ENCODE measurements around the gene NPAT. TPM values are rescaled to one million over a fixed set of nuclear protein-coding genes. Genes with fewer than 3 reads are reported as not detected.

NPAT gene
- total and polyA plus RNA-seq, 7 experiments from 2014 or later = 38.4 to 89.2 (median 45.9) TPM

GRCh38 chr11:108218912-108219783 lies 3.3 kb downstream of the NPAT start:
- H3K27ac ChIP-seq (ENCODE audit: low read depth, low read length) = peak overlapping the region; percentile 98
- Mint-ChIP-seq H3K27me3 (no peaks in the 10 kb centered on the region), H3K36me3 (peaks cover 0 to 30% (median 10%) of the 10 kb centered on the region in 5 donors), H3K27ac (peak overlapping the region in 7 of 9 donors; percentile 10 to 91 (median 66)), H3K4me3 (peak overlapping the region in 4 of 10 donors; percentile 52 to 81 (median 64)), H3K9me3 (no peaks in the 10 kb centered on the region), H3K4me1 (peaks cover 45 to 68% (median 64%) of the 10 kb centered on the region in 7 donors)
- H3K4me3 ChIP-seq (ENCODE audit: low read length) = peak overlapping the region; percentile 11
- H3K9me3 ChIP-seq (ENCODE audit: control insufficient read depth in 2 of 3, low read length in 3 of 3) = no peaks in the 10 kb centered on the region
- DNase-seq = peak in 1 of 9 donors; percentile 21
- peaks cover 0 to 8% (median 0%) of the 10 kb centered on the region in 3 experiments for H3K36me3 ChIP-seq (ENCODE audit: control insufficient read depth in 2 of 3, insufficient read depth in 3 of 3, low read length in 3 of 3)
- no peaks in the 10 kb centered on the region for H3K27me3 ChIP-seq (ENCODE audit: control insufficient read depth in 2 of 2, insufficient read depth in 2 of 2, low read length in 2 of 2)
- intact Hi-C loops (cut with micrococcal nuclease) = loop anchor here (2.0 to 5.0 kb wide), 2 partner anchors 22 to 42 kb away; no protein-coding TSS in a partner anchor
- POLR2A ChIA-PET = interaction anchor here (0.6 to 2.1 kb wide), 12 partner anchors 8 to 101 kb away, joined by 3 to 12 read pairs (median 4); no protein-coding TSS in a partner anchor
- ATAC-seq = no peak
- CTCF ChIA-PET = interaction anchor here (1.1 to 1.4 kb wide), 2 partner anchors 20 to 78 kb away, joined by 3 to 4 read pairs; no protein-coding TSS in a partner anchor
- peaks cover 34 to 49% of the 10 kb centered on the region in 2 donors for H3K4me1 ChIP-seq (ENCODE audit: control insufficient read depth in 2 of 2, insufficient read depth in 2 of 2, low read length in 2 of 2)

DNA sequence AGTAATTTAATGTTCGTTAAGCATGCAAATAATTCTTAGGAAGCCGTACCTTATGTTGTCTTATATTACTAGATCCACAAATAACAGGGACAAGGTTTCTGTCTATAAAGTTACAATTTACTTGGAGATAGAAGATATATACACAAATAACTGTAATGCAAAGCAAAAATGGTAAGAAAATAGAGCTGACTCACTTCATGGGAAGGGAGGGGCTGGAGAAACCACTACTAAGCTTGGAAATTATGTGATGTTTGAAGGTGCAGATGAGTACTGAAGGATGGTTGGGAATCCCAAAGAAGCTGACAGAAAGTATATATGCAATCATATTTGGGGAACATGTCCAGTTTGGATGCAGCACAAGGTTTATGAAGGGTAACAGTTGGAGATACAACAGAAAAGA lies 4.0 kb downstream of the NPAT start:
- DNase-seq (no peak), ATAC-seq (no peak)
- ChIA-PET CTCF (interaction anchor here (1.4 kb wide), 1 partner anchor 78 kb away, joined by 3 read pairs; no protein-coding TSS in a partner anchor), POLR2A (interaction anchor here (0.6 to 2.1 kb wide), 10 partner anchors 9 to 100 kb away, joined by 3 to 12 read pairs (median 4); no protein-coding TSS in a partner anchor)
- Mint-ChIP-seq H3K27me3 (no peaks in the 10 kb centered on the region), H3K36me3 (peaks cover 0 to 37% (median 12%) of the 10 kb centered on the region in 5 donors), H3K27ac (peak overlapping the region in 6 of 9 donors; percentile 59 to 91 (median 64)), H3K9me3 (no peaks in the 10 kb centered on the region), H3K4me3 (peak overlapping the region in 6 of 10 donors; percentile 39 to 81 (median 62)), H3K4me1 (peaks cover 45 to 75% (median 70%) of the 10 kb centered on the region in 7 donors)
- Histone ChIP-seq H3K4me3 (ENCODE audit: low read length) (no peak overlapping the region), H3K27me3 (ENCODE audit: control insufficient read depth in 2 of 2, insufficient read depth in 2 of 2, low read length in 2 of 2) (no peaks in the 10 kb centered on the region), H3K27ac (ENCODE audit: low read depth, low read length) (peak overlapping the region; percentile 98), H3K9me3 (ENCODE audit: control insufficient read depth in 2 of 3, low read length in 3 of 3) (no peaks in the 10 kb centered on the region), H3K36me3 (ENCODE audit: control insufficient read depth in 2 of 3, insufficient read depth in 3 of 3, low read length in 3 of 3) (peaks cover 0 to 15% (median 0%) of the 10 kb centered on the region in 3 experiments), H3K4me1 (ENCODE audit: control insufficient read depth in 2 of 2, insufficient read depth in 2 of 2, low read length in 2 of 2) (peaks cover 34 to 49% of the 10 kb centered on the region in 2 donors)
- intact Hi-C loops (cut with micrococcal nuclease) = loop anchor here (2.0 to 5.0 kb wide), 2 partner anchors 22 to 41 kb away; no protein-coding TSS in a partner anchor

DNA sequence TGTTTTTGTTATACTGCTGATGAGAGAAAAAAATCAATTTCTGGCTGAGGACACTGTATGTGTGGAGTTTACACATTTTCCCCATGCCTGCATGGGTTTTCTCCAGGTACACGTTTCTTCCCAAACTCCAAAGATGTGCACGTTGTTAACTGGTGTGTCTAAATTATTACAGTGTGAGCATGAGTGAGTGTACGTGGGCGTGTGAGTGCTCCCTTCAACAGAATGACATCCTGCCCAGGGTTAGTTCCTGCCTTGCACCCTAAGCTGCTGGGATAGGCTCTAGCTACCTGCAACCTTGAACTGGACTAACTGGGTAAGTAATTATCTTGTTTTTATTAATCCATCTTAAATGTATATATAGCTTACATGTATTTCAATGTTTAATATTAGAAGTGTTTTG lies 5.5 kb downstream of the NPAT start:
- Histone ChIP-seq H3K36me3 (ENCODE audit: control insufficient read depth in 2 of 3, insufficient read depth in 3 of 3, low read length in 3 of 3) (peaks cover 0 to 16% (median 0%) of the 10 kb centered on the region in 3 experiments), H3K9me3 (ENCODE audit: control insufficient read depth in 2 of 3, low read length in 3 of 3) (no peaks in the 10 kb centered on the region), H3K27me3 (ENCODE audit: control insufficient read depth in 2 of 2, insufficient read depth in 2 of 2, low read length in 2 of 2) (no peaks in the 10 kb centered on the region), H3K4me1 (ENCODE audit: control insufficient read depth in 2 of 2, insufficient read depth in 2 of 2, low read length in 2 of 2) (peaks cover 34 to 49% of the 10 kb centered on the region in 2 donors), H3K4me3 (ENCODE audit: low read length) (peak overlapping the region; percentile 14), H3K27ac (ENCODE audit: low read depth, low read length) (peak overlapping the region; percentile 24)
- intact Hi-C loops (cut with micrococcal nuclease) = loop anchor here (2.0 to 5.0 kb wide), 2 partner anchors 14 to 40 kb away; no protein-coding TSS in a partner anchor
- Mint-ChIP-seq H3K27ac (peak overlapping the region in 7 of 9 donors; percentile 13 to 85 (median 77)), H3K4me3 (peak overlapping the region; percentile 17 to 77 (median 66)), H3K36me3 (peaks cover 3 to 45% (median 18%) of the 10 kb centered on the region in 5 donors), H3K27me3 (no peaks in the 10 kb centered on the region), H3K4me1 (peaks cover 50 to 87% (median 83%) of the 10 kb centered on the region in 7 donors), H3K9me3 (no peaks in the 10 kb centered on the region)
- peak in 1 of 9 donors; percentile 18 for DNase-seq
- POLR2A ChIA-PET = interaction anchor here (0.6 to 0.7 kb wide), 2 partner anchors 12 to 156 kb away, joined by 3 to 7 read pairs; no protein-coding TSS in a partner anchor
- peak; percentile 44 for ATAC-seq
- CTCF ChIA-PET = interaction anchor here (0.9 kb wide), 1 partner anchor 79 kb away, joined by 3 read pairs; no protein-coding TSS in a partner anchor

GRCh38 chr11:108213784-108214183 lies 8.7 kb downstream of the NPAT start:
- Mint-ChIP-seq H3K4me3 (peak overlapping the region in 9 of 10 donors; percentile 2 to 66 (median 43)), H3K27me3 (no peaks in the 10 kb centered on the region), H3K9me3 (peaks cover 0 to 3% (median 0%) of the 10 kb centered on the region in 11 donors), H3K36me3 (peaks cover 6 to 65% (median 35%) of the 10 kb centered on the region in 5 donors), H3K27ac (peak overlapping the region in 5 of 9 donors; percentile 6 to 82 (median 56)), H3K4me1 (peaks cover 43 to 96% (median 81%) of the 10 kb centered on the region in 7 donors)
- intact Hi-C loops (cut with micrococcal nuclease) = loop anchor here in 1 of 2 donors (1.0 kb wide), 1 partner anchor 8 kb away; no protein-coding TSS in a partner anchor
- H3K27ac ChIP-seq (ENCODE audit: low read depth, low read length) = no peak overlapping the region
- no peaks in the 10 kb centered on the region for H3K27me3 ChIP-seq (ENCODE audit: control insufficient read depth in 2 of 2, insufficient read depth in 2 of 2, low read length in 2 of 2)
- H3K36me3 ChIP-seq (ENCODE audit: control insufficient read depth in 2 of 3, insufficient read depth in 3 of 3, low read length in 3 of 3) = peaks cover 0 to 38% (median 6%) of the 10 kb centered on the region in 3 experiments
- DNase-seq = no peak
- H3K4me3 ChIP-seq (ENCODE audit: low read length) = no peak overlapping the region
- POLR2A ChIA-PET = interaction anchor here (0.8 to 1.9 kb wide), 3 partner anchors 9 to 23 kb away, joined by 3 to 13 read pairs (median 4); partner anchors contain the start of genes ATM and NPAT
- H3K4me1 ChIP-seq (ENCODE audit: control insufficient read depth in 2 of 2, insufficient read depth in 2 of 2, low read length in 2 of 2) = peaks cover 22 to 30% of the 10 kb centered on the region in 2 donors
- H3K9me3 ChIP-seq (ENCODE audit: control insufficient read depth in 2 of 3, low read length in 3 of 3) = no peaks in the 10 kb centered on the region
- no peak for ATAC-seq
- CTCF ChIA-PET = interaction anchor here (0.6 kb wide), 1 partner anchor 23 kb away, joined by 3 read pairs; no protein-coding TSS in a partner anchor

- peak overlapping the region in 6 of 9 donors; percentile 14 to 57 (median 48) for H3K27ac Mint-ChIP-seq
- DNase-seq (no peak), ATAC-seq (no peak)
- H3K4me3 ChIP-seq (ENCODE audit: low read length) = no peak overlapping the region
- H3K4me1 ChIP-seq (ENCODE audit: control insufficient read depth in 2 of 2, insufficient read depth in 2 of 2, low read length in 2 of 2) = peaks cover 4 to 5% of the 10 kb centered on the region in 2 donors
- peaks cover 0 to 14% (median 4%) of the 10 kb centered on the region in 3 experiments for H3K9me3 ChIP-seq (ENCODE audit: control insufficient read depth in 2 of 3, low read length in 3 of 3)
- ChIA-PET CTCF (no interaction called here), POLR2A (interaction anchor here (0.5 to 0.7 kb wide), 3 partner anchors 9 to 103 kb away, joined by 3 to 5 read pairs (median 4); no protein-coding TSS in a partner anchor)
- intact Hi-C loops (cut with micrococcal nuclease) = no loop called here
- H3K27ac ChIP-seq (ENCODE audit: low read depth, low read length) = no peak overlapping the region
- H3K36me3 Mint-ChIP-seq = peaks cover 18 to 89% (median 51%) of the 10 kb centered on the region in 5 donors
- peaks cover 12 to 69% (median 14%) of the 10 kb centered on the region in 3 experiments for H3K36me3 ChIP-seq (ENCODE audit: control insufficient read depth in 2 of 3, insufficient read depth in 3 of 3, low read length in 3 of 3)
- H3K27me3 Mint-ChIP-seq = no peaks in the 10 kb centered on the region
- peak overlapping the region in 7 of 10 donors; percentile 5 to 59 (median 27) for H3K4me3 Mint-ChIP-seq
- H3K9me3 Mint-ChIP-seq = peaks cover 0 to 14% (median 3%) of the 10 kb centered on the region in 11 donors
- H3K4me1 Mint-ChIP-seq = peaks cover 29 to 80% (median 63%) of the 10 kb centered on the region in 7 donors
- no peaks in the 10 kb centered on the region for H3K27me3 ChIP-seq (ENCODE audit: control insufficient read depth in 2 of 2, insufficient read depth in 2 of 2, low read length in 2 of 2)
These were observed 12.0 kb downstream of the NPAT start for GRCh38 chr11:108210441-108210840.

Data from naive thymus-derived CD4-positive, alpha-beta T cell (primary cell).